Inflammatory macrophage treated with lipopolysaccharide for 4 hours (primary cell): ENCODE measurements around the gene NSRP1.

ENCODE experiments used
- DNase-seq: peaks from one replicate; pipeline ENCODE4 v3.0.0-alpha.2; 2020

The NSRP1 gene

GRCh38 chr17:30225112-30225511, 108.5 kb downstream of the NSRP1 start:
- no peak for DNase-seq

DNA sequence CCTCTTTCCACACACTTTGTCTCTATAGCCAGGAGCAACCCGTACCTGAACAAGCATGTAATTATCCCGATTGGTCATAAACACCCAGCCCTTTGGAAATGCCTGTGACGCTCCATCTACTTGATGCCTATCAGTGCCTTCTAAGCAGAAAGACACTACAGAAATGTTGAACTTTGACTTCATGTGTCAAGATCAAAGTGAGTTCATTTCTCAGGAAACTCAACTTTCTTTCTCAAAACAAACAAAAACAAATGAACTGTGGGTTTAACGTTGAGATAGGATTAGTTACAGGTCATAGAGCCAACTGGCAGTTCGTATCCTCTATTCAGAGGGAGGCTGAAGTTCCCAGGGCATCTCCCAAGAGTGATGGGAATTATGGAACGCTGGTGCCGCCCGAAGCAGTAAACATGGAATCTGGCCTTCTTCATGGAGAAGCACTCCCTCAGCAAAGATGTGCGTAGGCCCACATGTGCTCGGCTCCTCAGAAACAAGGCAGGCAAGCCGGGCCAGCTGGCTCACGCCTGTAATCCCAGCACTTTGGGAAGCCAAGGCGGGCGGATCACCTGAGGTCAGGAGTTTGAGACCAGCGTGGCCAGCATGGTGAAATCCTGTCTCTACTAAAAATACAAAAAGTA, 109.4 kb downstream of the NSRP1 start:
- DNase-seq = no peak

DNA sequence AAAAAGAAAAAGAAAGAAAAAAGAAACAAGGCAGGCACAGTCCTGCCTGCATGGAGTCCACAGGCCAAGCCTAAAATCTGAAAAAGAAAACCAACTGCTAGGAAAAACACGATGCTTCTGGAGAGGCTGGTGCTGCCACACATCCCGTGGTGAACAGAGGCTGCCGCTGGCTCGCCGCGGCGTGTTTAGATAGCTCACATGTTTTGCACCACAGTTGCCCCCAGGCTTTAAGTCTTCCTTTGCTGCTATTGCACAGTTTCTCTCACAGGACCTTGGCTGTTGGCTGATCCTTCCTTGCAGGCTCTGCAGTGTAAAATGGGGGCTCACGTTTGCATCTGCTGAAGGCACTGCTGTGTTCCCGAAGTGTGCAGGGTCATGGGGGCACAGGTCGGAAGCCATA, 110.3 kb downstream of the NSRP1 start:
- DNase-seq = no peak

GRCh38 chr17:30228011-30228410, 111.4 kb downstream of the NSRP1 start:
- DNase-seq = peak; percentile 35

- DNase-seq = no peak
These were observed 112.4 kb downstream of the NSRP1 start for GRCh38 chr17:30229012-30229411.

DNA sequence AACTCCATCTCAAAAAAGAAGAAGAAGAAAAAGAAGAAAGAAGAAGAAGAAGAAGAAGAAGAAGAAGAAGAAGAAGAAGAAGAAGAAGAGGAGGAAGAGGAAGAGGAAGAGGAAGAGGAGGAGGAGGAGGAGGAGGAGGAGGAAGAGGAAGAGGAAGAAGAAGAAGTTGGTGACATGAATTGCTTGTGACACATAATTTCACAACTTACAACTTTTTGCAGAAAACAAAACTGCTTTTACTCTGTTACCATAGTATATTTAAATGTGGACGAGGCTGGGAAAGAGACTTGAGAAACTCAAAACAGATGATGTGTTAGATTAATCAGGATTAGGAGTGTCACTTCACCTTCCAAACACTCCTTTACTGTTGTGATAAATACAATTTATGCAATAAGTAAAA, 113.4 kb downstream of the NSRP1 start:
- peak; percentile 79 for DNase-seq

DNA sequence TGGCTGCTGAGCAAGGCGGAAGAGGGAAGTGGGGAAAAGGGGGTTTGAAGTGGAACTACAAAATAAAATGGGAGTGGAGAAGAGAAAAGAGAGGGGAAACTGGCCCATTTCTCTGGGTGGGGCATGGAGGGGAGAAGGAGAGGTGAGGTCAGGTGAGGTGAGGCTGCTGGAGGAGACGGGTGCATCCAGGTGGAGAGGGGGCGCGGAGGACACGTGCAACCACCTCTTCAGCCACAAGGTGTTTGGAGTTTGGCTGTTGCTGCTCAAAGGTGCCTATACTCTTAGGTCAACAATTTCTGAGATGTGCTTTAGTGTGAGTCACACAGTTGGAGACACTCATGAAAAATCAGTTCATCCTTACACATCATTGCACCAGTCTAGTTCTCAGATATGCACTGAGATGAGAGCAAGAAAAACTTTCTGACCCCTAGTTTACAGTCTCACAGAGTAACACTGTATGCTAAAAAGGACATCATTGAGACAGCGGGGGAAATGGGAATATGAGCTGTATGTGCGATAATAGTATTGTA, 114.0 kb downstream of the NSRP1 start:
- DNase-seq = no peak

- DNase-seq = no peak
These were observed 115.6 kb downstream of the NSRP1 start for GRCh38 chr17:30232015-30232823.

DNA sequence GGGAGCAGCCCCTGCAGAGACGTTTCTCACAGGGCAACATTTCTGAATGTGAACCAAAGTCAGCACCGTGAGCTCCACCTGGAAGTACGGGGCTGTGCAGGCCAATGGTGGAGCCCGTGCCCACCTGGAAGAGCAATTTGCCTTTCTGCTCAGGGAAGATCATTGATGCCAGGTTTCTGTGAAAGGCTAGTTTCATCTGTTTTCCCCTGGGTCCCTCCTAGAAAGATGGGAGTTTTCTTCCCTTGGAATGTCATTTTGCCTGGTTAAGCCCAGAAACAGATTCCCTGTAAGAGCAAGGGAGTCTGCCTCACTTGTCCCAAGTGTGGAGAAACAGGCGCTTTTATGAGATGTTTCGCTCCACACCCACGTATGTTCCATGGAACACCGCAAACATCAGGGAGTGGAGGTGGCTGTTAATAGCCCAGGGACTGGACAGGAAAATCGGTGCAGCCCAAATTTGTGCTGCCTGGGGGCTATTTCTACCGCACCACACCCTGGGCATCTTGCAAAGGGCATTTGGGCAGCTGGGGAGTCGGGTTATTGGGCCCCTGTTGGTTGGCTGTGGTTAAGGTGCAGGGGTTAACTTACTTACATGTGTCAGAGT, 116.3 kb downstream of the NSRP1 start:
- DNase-seq = no peak

DNA sequence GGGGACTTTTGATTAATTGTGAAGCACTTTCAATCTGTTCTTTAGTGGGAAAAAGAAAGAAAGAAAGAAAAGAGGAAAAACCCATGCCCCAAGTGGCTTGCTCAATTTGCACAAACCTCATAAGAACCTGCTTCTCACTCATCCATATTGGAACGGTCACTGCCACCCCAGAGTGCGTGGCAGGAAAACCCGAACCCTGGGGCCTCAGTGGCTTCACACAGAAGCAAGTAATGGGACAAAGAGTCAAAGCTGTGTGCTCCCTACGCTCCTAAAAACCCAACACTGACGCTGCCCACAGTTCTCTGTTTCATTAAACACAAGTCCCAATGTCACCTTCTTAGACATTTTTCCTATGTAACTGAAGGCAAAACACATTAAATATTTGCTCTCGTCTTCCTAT, 117.7 kb downstream of the NSRP1 start:
- no peak for DNase-seq

DNA sequence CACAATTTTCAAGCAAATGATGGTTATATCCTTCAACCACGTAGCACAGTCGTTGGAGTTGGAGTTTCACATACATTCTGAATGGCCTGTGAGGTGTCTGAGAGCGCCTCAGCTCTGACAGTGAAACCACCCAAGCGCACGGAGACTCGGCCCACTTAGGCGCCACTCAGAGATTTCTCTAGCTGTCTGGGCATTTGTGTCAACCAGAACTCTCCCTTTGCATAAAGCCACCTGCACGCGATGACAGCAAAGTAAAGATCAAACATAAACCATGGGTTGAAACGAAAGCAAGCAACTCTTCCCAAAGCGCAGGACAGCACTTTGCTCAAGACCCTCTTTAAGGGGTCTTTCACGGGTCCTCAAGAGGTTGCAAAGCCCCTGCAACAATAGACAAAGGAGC, 118.3 kb downstream of the NSRP1 start:
- no peak for DNase-seq

DNA sequence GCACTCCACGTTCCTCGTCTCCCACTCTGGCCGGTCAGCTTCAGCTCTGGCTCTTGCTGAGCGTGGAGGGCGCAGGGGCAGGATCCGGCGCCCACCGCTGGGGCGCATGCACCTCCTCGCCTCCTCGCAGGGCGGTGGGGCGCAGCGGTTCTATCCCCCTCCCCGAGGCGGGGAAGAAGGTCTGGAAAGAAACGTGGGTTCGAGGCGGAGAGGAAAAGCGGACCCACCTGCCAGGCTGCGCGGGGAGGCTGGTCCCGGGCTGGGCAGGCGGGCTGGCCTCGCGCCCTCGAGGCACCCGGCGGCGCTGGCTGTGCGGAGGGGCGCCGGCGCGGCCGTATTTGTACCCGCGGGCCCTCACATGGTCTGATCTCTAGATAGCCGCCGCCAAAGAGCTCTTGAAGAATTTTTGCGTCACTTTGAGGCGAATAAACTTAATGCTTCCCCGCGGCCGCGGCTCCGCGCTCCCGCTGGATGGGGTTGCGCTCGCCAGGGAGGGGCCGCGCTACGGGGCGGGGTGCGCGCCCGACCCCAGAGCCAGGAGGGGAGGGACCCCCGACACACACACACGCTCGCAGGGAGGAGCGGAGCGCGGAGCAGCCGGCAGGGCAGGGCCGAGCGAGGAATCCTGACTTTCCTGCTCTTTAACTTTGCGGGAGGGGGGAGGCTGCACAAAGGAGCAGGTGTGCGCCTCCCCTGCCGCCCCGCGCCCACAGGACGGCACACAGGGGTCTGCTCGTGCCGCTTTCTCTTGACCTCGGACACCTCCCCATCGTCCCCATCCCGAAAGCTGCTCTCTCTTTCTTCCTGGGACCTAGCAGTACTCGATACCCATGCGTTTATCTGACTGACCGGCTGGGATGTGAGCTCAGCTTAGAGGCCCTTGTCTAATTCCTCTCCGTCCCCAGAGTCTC, 119.0 kb downstream of the NSRP1 start, which contains the start of gene SLC6A4:
SLC6A4 (minus strand) TSS at position 312 of the 911 bp plus-strand sequence. CDS start 13,739 bp downstream, outside the sequence.
- no peak for DNase-seq
